T-helper 17 cell (primary cell): ENCODE results near the gene EML4. TPM values are rescaled to one million over a fixed set of nuclear protein-coding genes. Genes with fewer than 3 reads are reported as not detected.

ENCODE experiments used
- ATAC-seq: fragments of 150-1000 bp; cut with Tn5 transposase; 2 replicates; pipeline ENCODE4 v1.10.0; 2021; ENCODE audit warnings: mild to moderate bottlenecking, moderate library complexity
- DNase-seq, 3 donors: peaks; one replicate each; pipeline versions ENCODE4 v3.0.0 to v3.0.0-alpha.2; 2020 to 2021
- H3K9me3 ChIP-seq: one replicate; pipeline ENCODE4 v1.7.0; 2013; ENCODE audit warnings: low read length, mild to moderate bottlenecking; ENCODE audit not compliant: control insufficient read depth, poor library complexity, severe bottlenecking
- H3K27ac Mint-ChIP-seq: one replicate; pipeline ENCODE4 v1.8.0; 2022; ENCODE audit warnings: mild to moderate bottlenecking, moderate library complexity, mixed read lengths
- H3K27me3 Mint-ChIP-seq: one replicate; pipeline ENCODE4 v1.8.0; 2022; ENCODE audit warnings: mixed read lengths
- H3K36me3 Mint-ChIP-seq: one replicate; pipeline ENCODE4 v1.8.0; 2022; ENCODE audit warnings: low read depth, mixed read lengths
- H3K4me1 Mint-ChIP-seq: one replicate; pipeline ENCODE4 v1.8.0; 2022; ENCODE audit warnings: mild to moderate bottlenecking, mixed read lengths
- H3K4me3 Mint-ChIP-seq: one replicate; pipeline ENCODE4 v1.8.0; 2022; ENCODE audit warnings: mild to moderate bottlenecking, moderate library complexity, mixed read lengths
- total RNA-seq, 4 donors: library from RNA in 2 of 4; stranded (reverse) in 2 of 4; gene quantifications; one replicate each; pipeline ENCODE4 v1.2.3 and lab custom pipeline; 2022 to 2026

Gene EML4
- total RNA-seq, 2 donors from 2014 or later = 292 to 348 TPM

GRCh38 chr2:42351864-42352263 is 182.7 kb downstream of the EML4 start:
- no peaks in the 10 kb centered on the region for H3K27me3 Mint-ChIP-seq
- DNase-seq (no peak), ATAC-seq (no peak)
- H3K9me3 ChIP-seq = no peaks in the 10 kb centered on the region
- H3K4me3 Mint-ChIP-seq = no peak overlapping the region
- no peaks in the 10 kb centered on the region for H3K36me3 Mint-ChIP-seq
- peaks cover 37% of the 10 kb centered on the region for H3K4me1 Mint-ChIP-seq
- H3K27ac Mint-ChIP-seq = no peak overlapping the region

- Mint-ChIP-seq H3K4me1 (peaks cover 44% of the 10 kb centered on the region), H3K4me3 (no peak overlapping the region), H3K36me3 (peaks cover 4% of the 10 kb centered on the region), H3K27ac (peak overlapping the region; percentile 80), H3K27me3 (no peaks in the 10 kb centered on the region)
- no peak for DNase-seq
- peak; percentile 57 for ATAC-seq
- no peaks in the 10 kb centered on the region for H3K9me3 ChIP-seq
Observed at GRCh38 chr2:42353792-42354429, 184.8 kb downstream of the EML4 start.

GRCh38 chr2:42359304-42359964 is 190.3 kb downstream of the EML4 start:
- no peaks in the 10 kb centered on the region for H3K9me3 ChIP-seq
- no peaks in the 10 kb centered on the region for H3K27me3 Mint-ChIP-seq
- H3K4me3 Mint-ChIP-seq = peak overlapping the region; percentile 97
- DNase-seq (no peak), ATAC-seq (no peak)
- H3K36me3 Mint-ChIP-seq = peaks cover 4% of the 10 kb centered on the region
- peaks cover 47% of the 10 kb centered on the region for H3K4me1 Mint-ChIP-seq
- peak overlapping the region; percentile 98 for H3K27ac Mint-ChIP-seq

GRCh38 chr2:42359965-42360483 is 190.9 kb downstream of the EML4 start:
- Mint-ChIP-seq H3K27ac (peak overlapping the region; percentile 98), H3K36me3 (peaks cover 4% of the 10 kb centered on the region), H3K27me3 (no peaks in the 10 kb centered on the region), H3K4me1 (peaks cover 41% of the 10 kb centered on the region), H3K4me3 (peak overlapping the region; percentile 97)
- no peaks in the 10 kb centered on the region for H3K9me3 ChIP-seq
- no peak for DNase-seq
- no peak for ATAC-seq

GRCh38 chr2:42360493-42360889 is 191.3 kb downstream of the EML4 start:
- peaks cover 39% of the 10 kb centered on the region for H3K4me1 Mint-ChIP-seq

GRCh38 chr2:42360890-42361727 is 192.0 kb downstream of the EML4 start, which contains the start of gene COX7A2L:
Gene COX7A2L (minus strand): TSS chr2:42361217. CDS start chr2:42361161, 56 bp downstream.
- Mint-ChIP-seq H3K27ac (peak within 1 kb of the TSS; percentile 98), H3K27me3 (peaks cover 5% of the 10 kb centered on the region), H3K4me3 (peak within 1 kb of the TSS; percentile 97), H3K4me1 (peaks cover 37% of the 10 kb centered on the region), H3K36me3 (peaks cover 4% of the 10 kb centered on the region)
- DNase-seq (peak; percentile 93 to 97 (median 94)), ATAC-seq (peak; percentile 92)
- H3K9me3 ChIP-seq = no peaks in the 10 kb centered on the region

More at GRCh38 chr2:42360493-42360889, 191.3 kb downstream of the EML4 start:
- Mint-ChIP-seq H3K27ac (peak overlapping the region; percentile 98), H3K4me3 (peak overlapping the region; percentile 97), H3K27me3 (no peaks in the 10 kb centered on the region), H3K36me3 (peaks cover 4% of the 10 kb centered on the region)
- no peak for ATAC-seq
- DNase-seq = no peak
- no peaks in the 10 kb centered on the region for H3K9me3 ChIP-seq

GRCh38 chr2:42361728-42362283 is 192.7 kb downstream of the EML4 start:
- peaks cover 8% of the 10 kb centered on the region for H3K27me3 Mint-ChIP-seq
- peak overlapping the region; percentile 98 for H3K27ac Mint-ChIP-seq
- peak overlapping the region; percentile 97 for H3K4me3 Mint-ChIP-seq
- H3K4me1 Mint-ChIP-seq = peaks cover 34% of the 10 kb centered on the region
- DNase-seq = no peak
- peak; percentile 1 for ATAC-seq
- H3K9me3 ChIP-seq = no peaks in the 10 kb centered on the region
- H3K36me3 Mint-ChIP-seq = peaks cover 4% of the 10 kb centered on the region

GRCh38 chr2:42363413-42363812 is 194.3 kb downstream of the EML4 start:
- H3K27ac Mint-ChIP-seq = no peak overlapping the region
- H3K36me3 Mint-ChIP-seq = no peaks in the 10 kb centered on the region
- H3K4me1 Mint-ChIP-seq = peaks cover 25% of the 10 kb centered on the region
- DNase-seq (no peak), ATAC-seq (no peak)
- no peaks in the 10 kb centered on the region for H3K9me3 ChIP-seq
- H3K27me3 Mint-ChIP-seq = peaks cover 22% of the 10 kb centered on the region
- H3K4me3 Mint-ChIP-seq = no peak overlapping the region

- Mint-ChIP-seq H3K36me3 (no peaks in the 10 kb centered on the region), H3K4me3 (no peak overlapping the region), H3K27ac (no peak overlapping the region), H3K27me3 (peaks cover 29% of the 10 kb centered on the region), H3K4me1 (peaks cover 18% of the 10 kb centered on the region)
- no peak for ATAC-seq
- no peaks in the 10 kb centered on the region for H3K9me3 ChIP-seq
- DNase-seq = no peak
Observed at GRCh38 chr2:42364658-42365057, 195.5 kb downstream of the EML4 start.

- Mint-ChIP-seq H3K27me3 (peaks cover 29% of the 10 kb centered on the region), H3K4me3 (no peak overlapping the region), H3K4me1 (peaks cover 10% of the 10 kb centered on the region), H3K27ac (no peak overlapping the region), H3K36me3 (no peaks in the 10 kb centered on the region)
- ATAC-seq (no peak), DNase-seq (no peak)
- H3K9me3 ChIP-seq = no peaks in the 10 kb centered on the region
Observed at GRCh38 chr2:42366411-42366810, 197.3 kb downstream of the EML4 start.

- H3K4me1 Mint-ChIP-seq = peaks cover 5% of the 10 kb centered on the region
- H3K4me3 Mint-ChIP-seq = no peak overlapping the region
- H3K27me3 Mint-ChIP-seq = peaks cover 29% of the 10 kb centered on the region
- H3K27ac Mint-ChIP-seq = no peak overlapping the region
- no peaks in the 10 kb centered on the region for H3K36me3 Mint-ChIP-seq
- DNase-seq (no peak), ATAC-seq (no peak)
- no peaks in the 10 kb centered on the region for H3K9me3 ChIP-seq
Observed at GRCh38 chr2:42367835-42368234, 198.7 kb downstream of the EML4 start.

GRCh38 chr2:42368817-42369531 is 199.8 kb downstream of the EML4 start:
- H3K27me3 Mint-ChIP-seq = peaks cover 33% of the 10 kb centered on the region

More at GRCh38 chr2:42368817-42369531, 199.8 kb downstream of the EML4 start:
- DNase-seq (no peak), ATAC-seq (no peak)
- peaks cover 5% of the 10 kb centered on the region for H3K4me1 Mint-ChIP-seq
- no peaks in the 10 kb centered on the region for H3K36me3 Mint-ChIP-seq
- H3K4me3 Mint-ChIP-seq = no peak overlapping the region
- H3K27ac Mint-ChIP-seq = no peak overlapping the region
- no peaks in the 10 kb centered on the region for H3K9me3 ChIP-seq
